Type B pancreatic cell (in vitro differentiated cells): ENCODE measurements around the gene AUH. TPM values are rescaled to one million over a fixed set of nuclear protein-coding genes. Genes with fewer than 3 reads are reported as not detected.

Experiments used
- DNase-seq: peaks from one replicate; pipeline ENCODE4 v3.0.0; 2021; ENCODE audit warnings: mixed read lengths; ENCODE audit not compliant: unreplicated experiment; ENCODE audit errors: extremely low spot score
- H3K27ac Mint-ChIP-seq: 2 replicates; pipeline ENCODE4 v1.8.0; 2021; ENCODE audit warnings: mild to moderate bottlenecking, mixed read lengths
- H3K27me3 Mint-ChIP-seq: 2 replicates; pipeline ENCODE4 v1.8.0; 2021; ENCODE audit warnings: mixed read lengths
- H3K36me3 Mint-ChIP-seq: 2 replicates; pipeline ENCODE4 v1.8.0; 2021; ENCODE audit warnings: mixed read lengths
- H3K4me1 Mint-ChIP-seq: one replicate; pipeline ENCODE4 v1.8.0; 2021; ENCODE audit warnings: mixed read lengths; ENCODE audit not compliant: unreplicated experiment
- H3K4me3 Mint-ChIP-seq: 2 replicates; pipeline ENCODE4 v1.8.0; 2021; ENCODE audit warnings: mild to moderate bottlenecking, mixed read lengths
- H3K9me3 Mint-ChIP-seq: 2 replicates; pipeline ENCODE4 v1.8.0; 2021; ENCODE audit warnings: mixed read lengths
- CTCF ChIP-seq: fragments of 200-600 bp; sonication (generic); conservative IDR thresholded peaks from 2 replicates; pipeline ENCODE4 v1.5.0; 2021; ENCODE audit warnings: antibody characterized with exemption, mild to moderate bottlenecking
- total RNA-seq: library from RNA; stranded (reverse); gene quantifications from 2 replicates; pipeline ENCODE4 v1.2.1, GENCODE V29; 2021; ENCODE audit warnings: low replicate concordance

AUH gene
- total RNA-seq, 1 donor from 2014 or later: 25.0 TPM

DNA sequence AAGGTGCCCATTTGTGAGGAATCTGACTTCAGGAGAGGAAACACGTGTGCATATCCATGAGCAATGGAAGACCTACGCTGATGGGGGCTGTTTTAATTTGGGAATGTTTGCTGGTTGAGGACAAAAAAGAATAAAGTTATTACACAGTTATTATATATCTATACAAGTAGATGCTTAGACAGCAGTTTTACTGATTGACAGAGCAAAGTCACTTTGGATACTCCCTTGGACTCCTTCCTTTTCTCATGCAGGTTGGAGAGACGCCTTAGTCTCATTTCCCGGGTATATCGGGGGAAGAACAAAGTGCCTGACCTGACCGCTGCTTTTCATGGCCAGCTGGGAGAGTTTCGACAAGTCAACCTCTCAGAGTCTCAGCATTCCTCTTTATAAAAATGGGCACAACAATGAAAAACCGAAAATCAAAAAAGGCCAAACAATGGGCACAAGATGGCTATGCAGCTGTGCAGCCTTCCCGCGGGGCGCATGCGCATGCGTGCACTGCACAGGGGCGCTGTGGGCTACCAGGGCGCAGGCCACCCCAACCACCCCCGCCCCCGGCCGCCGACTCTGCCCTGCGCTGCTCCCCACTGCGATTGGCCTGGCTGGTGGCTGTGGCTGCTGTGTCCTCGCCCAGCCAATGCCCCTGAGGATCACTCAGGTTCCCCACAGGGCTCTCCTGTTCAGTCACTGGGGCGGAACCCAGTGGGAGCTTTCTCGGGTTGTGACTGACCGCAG, 43.8 kb upstream of the AUH start:
- no peak overlapping the region for H3K27ac Mint-ChIP-seq
- H3K9me3 Mint-ChIP-seq: peaks cover 7% of the 10 kb centered on the region
- no peaks in the 10 kb centered on the region for H3K27me3 Mint-ChIP-seq
- no peak for DNase-seq
- no peaks in the 10 kb centered on the region for H3K4me1 Mint-ChIP-seq
- peaks cover 35% of the 10 kb centered on the region for H3K36me3 Mint-ChIP-seq
- no peak overlapping the region for H3K4me3 Mint-ChIP-seq
- TF ChIP-seq CTCF: no peak

DNA sequence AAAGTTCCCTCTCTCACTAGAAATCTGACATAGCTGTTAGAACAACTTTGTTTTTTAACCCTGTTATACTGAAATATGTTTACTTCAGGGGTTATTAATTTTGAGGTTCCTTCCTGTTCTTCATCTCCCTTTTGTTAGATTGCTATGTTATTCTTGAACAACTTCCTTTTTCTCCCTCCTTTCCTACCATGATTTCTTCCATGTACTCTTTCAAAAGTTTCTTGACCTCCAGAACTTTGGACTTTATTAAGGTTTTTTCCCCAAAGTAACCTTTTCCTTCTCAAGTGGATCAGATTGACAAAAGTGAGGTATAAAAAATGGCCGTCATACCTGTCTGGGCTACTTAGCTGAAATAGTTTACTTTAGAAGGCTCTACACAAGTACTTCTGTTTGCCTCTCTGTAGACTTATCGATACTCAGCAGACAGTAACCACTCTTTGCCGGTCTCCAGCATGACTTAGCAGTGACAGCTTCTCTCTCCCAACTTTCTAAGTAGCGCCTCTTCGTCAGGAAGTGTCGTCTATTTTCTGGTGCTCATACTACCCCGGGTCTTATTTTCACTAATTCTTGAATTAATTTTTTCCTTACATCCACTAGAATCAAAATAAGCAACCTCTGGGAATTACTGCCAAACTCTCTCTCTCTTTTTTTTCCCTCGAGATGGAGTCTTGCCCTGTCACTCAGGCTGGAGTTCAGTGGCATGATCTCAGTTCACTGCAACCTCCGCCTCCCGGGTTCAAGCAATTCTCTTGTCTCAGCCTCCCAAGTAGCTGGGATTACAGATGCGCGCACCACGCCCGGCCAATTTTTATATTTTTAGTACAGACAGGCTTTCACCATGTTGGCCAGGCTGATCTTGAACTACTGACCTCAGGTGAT, 42.2 kb upstream of the AUH start:
- no peak for DNase-seq
- H3K4me1 Mint-ChIP-seq: no peaks in the 10 kb centered on the region
- H3K27ac Mint-ChIP-seq: no peak overlapping the region
- peaks cover 7% of the 10 kb centered on the region for H3K9me3 Mint-ChIP-seq
- no peak for TF ChIP-seq CTCF
- peaks cover 19% of the 10 kb centered on the region for H3K36me3 Mint-ChIP-seq
- H3K4me3 Mint-ChIP-seq: no peak overlapping the region
- H3K27me3 Mint-ChIP-seq: no peaks in the 10 kb centered on the region

GRCh38 chr9:91398926-91399325, 37.2 kb upstream of the AUH start:
- DNase-seq: no peak
- no peaks in the 10 kb centered on the region for H3K27me3 Mint-ChIP-seq
- no peaks in the 10 kb centered on the region for H3K4me1 Mint-ChIP-seq
- H3K4me3 Mint-ChIP-seq: no peak overlapping the region
- peaks cover 6% of the 10 kb centered on the region for H3K9me3 Mint-ChIP-seq
- H3K27ac Mint-ChIP-seq: no peak overlapping the region
- no peak for TF ChIP-seq CTCF
- no peaks in the 10 kb centered on the region for H3K36me3 Mint-ChIP-seq

GRCh38 chr9:91395553-91396471, 34.1 kb upstream of the AUH start:
- Mint-ChIP-seq H3K9me3 (no peaks in the 10 kb centered on the region), H3K27me3 (no peaks in the 10 kb centered on the region)

More at GRCh38 chr9:91395553-91396471, 34.1 kb upstream of the AUH start:
- Mint-ChIP-seq H3K27ac (no peak overlapping the region), H3K4me1 (no peaks in the 10 kb centered on the region), H3K36me3 (no peaks in the 10 kb centered on the region), H3K4me3 (no peak overlapping the region)
- DNase-seq: no peak
- TF ChIP-seq CTCF: no peak
